Measurements from ENCODE around the gene RPS28. TPM values are rescaled to one million over a fixed set of nuclear protein-coding genes. Genes with fewer than 3 reads are reported as not detected.

Gene RPS28
- total and polyA plus RNA-seq, 3 donors from 2014 or later, result 221 to 505 (median 398) TPM

DNA sequence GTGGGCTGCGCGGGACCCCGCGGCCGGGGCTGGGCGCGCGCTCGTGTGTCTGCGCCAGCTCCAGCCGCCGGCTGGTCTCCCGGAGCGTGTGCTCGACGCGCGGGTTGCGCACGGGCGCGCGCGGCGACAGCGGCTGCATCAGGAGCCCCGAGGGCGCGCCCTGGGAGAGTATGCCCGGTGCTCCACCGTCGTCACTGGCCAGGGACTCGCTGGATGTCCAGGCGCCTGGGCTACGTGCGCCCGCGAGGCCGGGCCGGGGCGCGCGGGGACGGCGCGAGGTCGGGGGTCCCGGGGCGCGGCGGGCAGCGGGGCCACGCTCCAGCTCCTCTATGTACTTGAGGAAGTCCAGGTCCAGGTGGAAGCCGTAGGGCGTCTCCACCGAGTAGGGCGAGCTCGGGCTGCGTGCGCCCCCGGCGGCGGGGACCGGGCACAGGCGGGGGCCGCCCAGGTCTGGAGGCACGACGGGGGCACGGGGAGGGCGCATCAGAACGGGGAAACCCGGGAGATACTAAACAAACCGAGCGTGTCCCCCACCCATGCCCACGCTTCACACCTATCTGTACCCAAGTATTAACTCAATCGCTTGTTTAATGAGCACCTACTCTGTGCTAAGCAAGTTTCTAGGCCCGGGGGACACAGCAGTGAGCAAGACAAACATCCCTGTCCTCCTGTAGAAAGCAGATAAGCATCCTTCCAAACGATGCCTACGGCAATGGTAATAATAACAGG, 14.2 kb downstream of the RPS28 start:
- DNase-seq, result no peak
- Histone ChIP-seq H3K4me3 (peak overlapping the region in 1 of 2 donors; percentile 21), H3K36me3 (ENCODE audit: low read depth, missing control alignments) (no peaks in the 10 kb centered on the region), H3K27ac (no peak overlapping the region), H3K27me3 (no peaks in the 10 kb centered on the region), H3K9me3 (no peaks in the 10 kb centered on the region), H3K4me1 (peaks cover 10% of the 10 kb centered on the region)
- 5 to 20% methylated on average over 36 to 52 of the region's 79 CpGs for WGBS, 2 donors
- TF ChIP-seq POLR2A (IDR thresholded peaks at IDR 0.05), result no peak
- TF ChIP-seq, protein P1, sequence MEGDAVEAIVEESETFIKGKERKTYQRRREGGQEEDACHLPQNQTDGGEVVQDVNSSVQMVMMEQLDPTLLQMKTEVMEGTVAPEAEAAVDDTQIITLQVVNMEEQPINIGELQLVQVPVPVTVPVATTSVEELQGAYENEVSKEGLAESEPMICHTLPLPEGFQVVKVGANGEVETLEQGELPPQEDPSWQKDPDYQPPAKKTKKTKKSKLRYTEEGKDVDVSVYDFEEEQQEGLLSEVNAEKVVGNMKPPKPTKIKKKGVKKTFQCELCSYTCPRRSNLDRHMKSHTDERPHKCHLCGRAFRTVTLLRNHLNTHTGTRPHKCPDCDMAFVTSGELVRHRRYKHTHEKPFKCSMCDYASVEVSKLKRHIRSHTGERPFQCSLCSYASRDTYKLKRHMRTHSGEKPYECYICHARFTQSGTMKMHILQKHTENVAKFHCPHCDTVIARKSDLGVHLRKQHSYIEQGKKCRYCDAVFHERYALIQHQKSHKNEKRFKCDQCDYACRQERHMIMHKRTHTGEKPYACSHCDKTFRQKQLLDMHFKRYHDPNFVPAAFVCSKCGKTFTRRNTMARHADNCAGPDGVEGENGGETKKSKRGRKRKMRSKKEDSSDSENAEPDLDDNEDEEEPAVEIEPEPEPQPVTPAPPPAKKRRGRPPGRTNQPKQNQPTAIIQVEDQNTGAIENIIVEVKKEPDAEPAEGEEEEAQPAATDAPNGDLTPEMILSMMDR (IDR thresholded peaks at IDR 0.05), result peak in 1 of 3 experiments; percentile 9
- intact Hi-C loops (cut with DNase I; ENCODE audit: low total_unique reads), result no loop called here

DNA sequence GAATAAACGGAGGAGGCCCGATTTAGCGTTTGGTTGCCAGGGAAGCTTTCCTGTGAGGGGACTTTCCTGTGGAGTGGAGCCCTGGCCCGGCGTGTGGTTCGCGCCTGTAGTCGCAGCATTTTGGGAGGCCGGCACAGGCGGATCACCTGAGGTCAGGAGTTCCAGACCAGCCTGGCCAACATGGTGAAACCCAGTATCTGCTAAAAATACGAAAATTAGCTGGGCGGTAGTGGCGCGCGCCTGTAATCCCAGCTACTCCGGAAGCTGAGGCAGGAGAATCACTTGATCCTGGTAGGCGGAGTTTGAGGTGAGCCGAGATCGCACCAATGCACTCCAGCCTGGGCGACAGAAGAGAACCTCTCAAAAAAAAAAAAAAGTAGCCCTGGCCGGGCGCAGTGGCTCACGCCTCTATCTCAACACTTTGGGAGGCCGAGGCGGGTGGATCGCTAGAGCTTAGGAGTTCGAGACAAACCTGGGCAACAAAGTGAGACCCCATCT, 14.8 kb downstream of the RPS28 start:
- 28 to 34% methylated on average over 27 of the region's 27 CpGs for WGBS, 2 donors
- H3K4me3 ChIP-seq, result no peak overlapping the region
- TF ChIP-seq, protein P1 (IDR thresholded peaks at IDR 0.05), result no peak
- TF ChIP-seq POLR2A (IDR thresholded peaks at IDR 0.05), result no peak
- no peak for DNase-seq
- intact Hi-C loops (cut with DNase I; ENCODE audit: low total_unique reads), result no loop called here
- no peaks in the 10 kb centered on the region for H3K9me3 ChIP-seq
- H3K4me1 ChIP-seq, result peaks cover 10% of the 10 kb centered on the region
- H3K27me3 ChIP-seq, result no peaks in the 10 kb centered on the region
- no peaks in the 10 kb centered on the region for H3K36me3 ChIP-seq (ENCODE audit: low read depth, missing control alignments)
- H3K27ac ChIP-seq, result no peak overlapping the region

DNA sequence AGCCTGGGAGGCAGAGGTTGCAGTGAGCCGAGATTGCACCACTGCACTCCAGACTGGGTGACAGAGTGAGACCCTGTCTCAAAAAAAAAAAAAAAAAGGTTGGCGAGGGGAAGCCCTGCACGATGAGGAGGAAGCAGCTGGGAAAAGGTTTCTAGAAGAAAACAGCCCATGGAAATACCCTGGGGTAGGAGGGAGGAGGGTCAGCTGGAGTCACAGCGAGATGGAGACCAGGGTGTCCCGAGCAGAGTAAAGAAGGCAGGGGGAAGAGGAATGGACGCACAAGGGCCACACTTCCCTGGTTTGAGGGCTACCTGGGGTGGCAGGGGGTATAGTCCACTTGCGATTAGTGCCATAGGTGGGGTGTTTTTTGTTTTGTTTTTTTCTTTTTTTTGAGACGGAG, 15.4 kb downstream of the RPS28 start:
- Histone ChIP-seq H3K27me3 (no peaks in the 10 kb centered on the region), H3K4me1 (peaks cover 10% of the 10 kb centered on the region), H3K27ac (no peak overlapping the region), H3K36me3 (ENCODE audit: low read depth, missing control alignments) (no peaks in the 10 kb centered on the region), H3K4me3 (no peak overlapping the region), H3K9me3 (no peaks in the 10 kb centered on the region)
- intact Hi-C loops (cut with DNase I; ENCODE audit: low total_unique reads), result no loop called here
- no peak for DNase-seq
- TF ChIP-seq, protein P1 (IDR thresholded peaks at IDR 0.05), result no peak
- TF ChIP-seq POLR2A (IDR thresholded peaks at IDR 0.05), result no peak
- 37 to 63% methylated on average over 8 of the region's 8 CpGs for WGBS, 2 donors

DNA sequence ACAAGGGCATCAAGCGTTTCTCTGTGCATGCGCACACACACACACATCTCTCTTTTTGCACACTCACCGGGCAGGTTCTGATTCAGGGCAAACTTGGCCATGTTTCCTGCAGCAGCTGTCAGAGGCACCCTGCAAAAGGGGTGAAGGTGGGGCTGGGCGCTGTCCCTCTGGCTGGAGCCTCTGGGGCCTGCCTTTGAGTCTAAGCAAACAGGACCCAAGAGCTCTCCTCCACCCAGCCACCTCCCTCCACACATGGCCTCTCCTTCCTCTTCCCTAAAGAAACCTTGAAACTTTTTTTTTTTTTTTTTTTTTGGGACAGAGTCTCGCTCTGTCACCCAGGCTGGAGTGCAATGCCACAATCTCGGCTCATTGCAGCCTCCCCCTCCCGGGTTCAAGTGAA, 16.4 kb downstream of the RPS28 start:
- H3K27me3 ChIP-seq, result no peaks in the 10 kb centered on the region
- intact Hi-C loops (cut with DNase I; ENCODE audit: low total_unique reads), result no loop called here
- no peaks in the 10 kb centered on the region for H3K9me3 ChIP-seq
- H3K36me3 ChIP-seq (ENCODE audit: low read depth, missing control alignments), result no peaks in the 10 kb centered on the region
- H3K4me1 ChIP-seq, result peaks cover 10% of the 10 kb centered on the region
- no peak for TF ChIP-seq POLR2A (IDR thresholded peaks at IDR 0.05)
- WGBS, 2 donors, result 73 to 93% methylated on average over 7 of the region's 7 CpGs
- H3K27ac ChIP-seq, result no peak overlapping the region
- DNase-seq, result no peak
- no peak overlapping the region for H3K4me3 ChIP-seq

DNA sequence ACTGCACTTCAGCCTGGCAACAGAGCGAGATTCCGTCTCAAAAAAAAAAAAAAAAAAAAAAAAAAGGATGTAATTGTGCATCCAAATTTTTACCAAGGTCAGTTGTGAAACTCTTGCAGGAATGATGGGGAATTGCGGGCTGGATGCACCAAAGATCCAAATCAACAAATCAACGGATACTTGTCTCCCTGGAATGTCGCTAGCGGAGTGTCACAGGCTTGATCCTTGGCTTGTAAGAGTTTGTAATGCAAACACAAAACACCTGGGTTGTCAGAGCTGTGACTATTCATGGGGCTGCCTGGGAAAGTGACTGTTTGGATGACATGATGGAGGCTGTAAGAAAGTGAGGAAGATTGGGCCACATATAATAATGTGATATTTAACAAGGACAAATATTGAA, 17.5 kb downstream of the RPS28 start:
- no peak overlapping the region for H3K4me3 ChIP-seq
- H3K36me3 ChIP-seq (ENCODE audit: low read depth, missing control alignments), result no peaks in the 10 kb centered on the region
- WGBS, 2 donors, result 62 to 69% methylated on average over 6 of the region's 6 CpGs
- no peak for DNase-seq
- H3K27me3 ChIP-seq, result no peaks in the 10 kb centered on the region
- no peak overlapping the region for H3K27ac ChIP-seq
- no peak for TF ChIP-seq POLR2A (IDR thresholded peaks at IDR 0.05)
- H3K4me1 ChIP-seq, result peaks cover under 1% of the 10 kb centered on the region
- intact Hi-C loops (cut with DNase I; ENCODE audit: low total_unique reads), result no loop called here
- no peaks in the 10 kb centered on the region for H3K9me3 ChIP-seq
